Colonic mucosa (tissue), 4 donors: ENCODE data around the gene RAI14. TPM values are rescaled to one million over a fixed set of nuclear protein-coding genes. Genes with fewer than 3 reads are reported as not detected.
"Not testable (repeated sequence)": the region's sequence is repeated elsewhere in the genome, so short reads cannot be mapped to it uniquely, and the experiment has no call there.

Experiments used
- DNase-seq: peaks from one replicate; pipeline ENCODE4 v3.0.0-alpha.2; 2020
- H3K27ac ChIP-seq: fragments of 200-600 bp; one replicate; pipeline ENCODE4 v1.8.0; 2021
- H3K27me3 ChIP-seq: fragments of 200-600 bp; one replicate; pipeline ENCODE4 v1.8.0; 2021
- H3K36me3 ChIP-seq: fragments of 200-600 bp; one replicate; pipeline ENCODE4 v1.8.0; 2021
- H3K4me1 ChIP-seq: fragments of 200-600 bp; one replicate; pipeline ENCODE4 v1.8.0; 2021; ENCODE audit warnings: mild to moderate bottlenecking
- H3K4me3 ChIP-seq: fragments of 200-600 bp; one replicate; pipeline ENCODE4 v1.8.0; 2021
- H3K9ac ChIP-seq, 2 donors: one replicate each; pipeline ENCODE4 v1.7.0; 2013; ENCODE audit warnings: control low read depth in 2 of 2, low read depth in 2 of 2, low read length in 2 of 2
- H3K9me3 ChIP-seq: fragments of 200-600 bp; one replicate; pipeline ENCODE4 v1.8.0; 2021
- intact Hi-C: fragments of 100-400 bp; cut with DNase I; formaldehyde crosslinking; loops from one replicate; pipeline ENCODE4 v1.14.1; 2022
- total RNA-seq, 2 donors: library from RNA; stranded (reverse); fragmentation: NEBNext Ultra II Directional in 1 of 2; extraction: Animal tissue kit (Norgen Biotek cat#: 25700) in 1 of 2; gene quantifications; one replicate each; pipeline ENCODE4 v1.2.1, GENCODE V29; 2021
- TF ChIP-seq, protein P1 (sequence below): fragments of 200-600 bp; IDR thresholded peaks from one replicate; pipeline ENCODE4 v1.8.0; 2022; ENCODE audit warnings: antibody characterized with exemption, mild to moderate bottlenecking
- donor health status: healthy.
- donor health status: DM: no; HTN: no; CAD: no.
- donor health status: DM: no; HTN: no; CAD: no.

Gene RAI14
- total RNA-seq, 2 donors from 2014 or later = 15.9 to 25.7 TPM

DNA sequence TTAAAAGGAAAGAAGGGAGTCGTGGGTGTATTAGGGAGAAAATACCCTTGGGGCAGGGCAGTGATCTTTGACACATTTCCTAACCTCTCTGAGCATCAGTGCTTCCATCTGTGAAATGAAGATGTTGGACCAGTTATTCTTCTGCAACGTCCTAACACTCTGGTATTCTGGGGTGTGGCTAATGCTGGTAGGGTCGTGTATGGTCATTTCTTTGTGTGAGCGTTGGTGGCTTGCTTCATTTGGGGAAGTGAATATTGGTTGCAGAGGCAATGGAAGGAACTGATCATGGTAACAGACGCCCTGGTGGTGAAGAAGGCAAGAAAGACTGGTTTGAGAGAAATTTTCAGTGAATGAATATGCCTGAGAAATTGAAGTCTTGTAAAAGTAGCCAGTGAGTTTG, 114.9 kb downstream of the RAI14 start:
- intact Hi-C loops = no loop called here
- Histone ChIP-seq H3K4me1 (no peaks in the 10 kb centered on the region), H3K9me3 (no peaks in the 10 kb centered on the region), H3K36me3 (no peaks in the 10 kb centered on the region), H3K27ac (no peak overlapping the region), H3K27me3 (no peaks in the 10 kb centered on the region), H3K9ac (no peak overlapping the region), H3K4me3 (no peak overlapping the region)
- TF ChIP-seq, protein P1, sequence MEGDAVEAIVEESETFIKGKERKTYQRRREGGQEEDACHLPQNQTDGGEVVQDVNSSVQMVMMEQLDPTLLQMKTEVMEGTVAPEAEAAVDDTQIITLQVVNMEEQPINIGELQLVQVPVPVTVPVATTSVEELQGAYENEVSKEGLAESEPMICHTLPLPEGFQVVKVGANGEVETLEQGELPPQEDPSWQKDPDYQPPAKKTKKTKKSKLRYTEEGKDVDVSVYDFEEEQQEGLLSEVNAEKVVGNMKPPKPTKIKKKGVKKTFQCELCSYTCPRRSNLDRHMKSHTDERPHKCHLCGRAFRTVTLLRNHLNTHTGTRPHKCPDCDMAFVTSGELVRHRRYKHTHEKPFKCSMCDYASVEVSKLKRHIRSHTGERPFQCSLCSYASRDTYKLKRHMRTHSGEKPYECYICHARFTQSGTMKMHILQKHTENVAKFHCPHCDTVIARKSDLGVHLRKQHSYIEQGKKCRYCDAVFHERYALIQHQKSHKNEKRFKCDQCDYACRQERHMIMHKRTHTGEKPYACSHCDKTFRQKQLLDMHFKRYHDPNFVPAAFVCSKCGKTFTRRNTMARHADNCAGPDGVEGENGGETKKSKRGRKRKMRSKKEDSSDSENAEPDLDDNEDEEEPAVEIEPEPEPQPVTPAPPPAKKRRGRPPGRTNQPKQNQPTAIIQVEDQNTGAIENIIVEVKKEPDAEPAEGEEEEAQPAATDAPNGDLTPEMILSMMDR = no peak
- no peak for DNase-seq

DNA sequence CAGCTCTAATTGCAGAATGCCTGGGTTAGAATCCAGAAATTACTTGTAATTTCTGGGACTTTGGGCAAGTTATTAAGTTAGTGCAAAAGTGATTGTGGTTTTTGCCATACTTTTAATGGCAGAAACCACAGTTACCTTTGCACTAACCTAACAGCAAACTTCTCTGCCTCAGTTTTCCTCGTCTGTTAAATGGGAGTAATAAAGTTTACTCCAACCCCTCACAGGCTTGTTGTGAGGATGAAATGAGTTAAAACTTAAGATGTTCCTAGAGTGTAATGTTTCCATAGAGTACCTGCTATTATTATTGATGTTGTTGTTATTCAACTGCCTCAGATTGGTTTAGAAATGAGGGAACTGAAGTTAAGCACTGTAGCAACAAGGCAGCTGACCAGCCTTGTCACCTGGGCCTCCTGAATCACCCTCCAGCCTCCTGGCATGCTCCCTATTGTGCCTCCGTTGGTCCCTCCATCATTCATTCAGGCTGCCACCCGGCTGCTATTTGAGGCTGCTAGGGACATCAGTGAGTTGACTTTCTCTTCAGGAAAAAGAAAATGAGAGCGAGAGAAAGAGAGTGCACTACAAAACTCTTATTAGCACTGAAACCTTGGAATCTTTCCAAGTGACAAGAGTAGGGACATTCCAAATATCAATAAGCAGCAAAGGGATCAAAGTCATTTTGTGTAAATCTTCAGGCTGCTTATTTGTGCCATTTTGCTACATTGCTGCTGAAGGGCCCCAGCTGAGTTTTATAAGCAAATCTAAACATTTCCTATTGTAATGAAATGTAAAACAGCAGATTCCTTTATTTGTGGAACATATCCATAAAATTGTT, 116.4 kb downstream of the RAI14 start:
- Histone ChIP-seq H3K27me3 (no peaks in the 10 kb centered on the region), H3K9me3 (no peaks in the 10 kb centered on the region), H3K36me3 (no peaks in the 10 kb centered on the region), H3K27ac (no peak overlapping the region), H3K4me1 (no peaks in the 10 kb centered on the region), H3K9ac (no peak overlapping the region), H3K4me3 (no peak overlapping the region)
- no peak for DNase-seq
- TF ChIP-seq, protein P1 = no peak
- intact Hi-C loops = no loop called here

DNA sequence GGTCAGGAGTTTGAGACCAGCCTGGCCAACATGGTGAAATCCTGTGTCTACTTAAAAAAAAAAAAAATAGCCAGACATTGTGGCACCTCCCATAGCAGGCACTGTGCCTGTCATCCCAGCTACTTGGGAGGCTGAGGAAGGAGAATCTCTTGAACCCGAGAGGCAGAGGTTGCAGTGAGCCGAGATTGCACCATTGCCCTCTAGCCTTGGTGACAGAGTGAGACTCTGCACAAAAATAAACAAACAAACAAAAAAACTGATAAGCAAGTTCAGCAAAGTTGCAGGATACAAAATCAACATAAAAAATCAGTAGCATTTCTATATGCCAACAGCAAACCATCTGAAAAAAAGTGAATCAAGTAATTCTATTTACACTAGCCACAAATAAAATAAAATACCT, 118.0 kb downstream of the RAI14 start:
- H3K4me1 ChIP-seq = no peaks in the 10 kb centered on the region
- H3K27me3 ChIP-seq = no peaks in the 10 kb centered on the region
- no peak overlapping the region for H3K4me3 ChIP-seq
- H3K9me3 ChIP-seq = no peaks in the 10 kb centered on the region
- H3K9ac ChIP-seq = no peak overlapping the region
- intact Hi-C loops = no loop called here
- DNase-seq = no peak
- no peak overlapping the region for H3K27ac ChIP-seq
- no peaks in the 10 kb centered on the region for H3K36me3 ChIP-seq
- TF ChIP-seq, protein P1 = no peak

DNA sequence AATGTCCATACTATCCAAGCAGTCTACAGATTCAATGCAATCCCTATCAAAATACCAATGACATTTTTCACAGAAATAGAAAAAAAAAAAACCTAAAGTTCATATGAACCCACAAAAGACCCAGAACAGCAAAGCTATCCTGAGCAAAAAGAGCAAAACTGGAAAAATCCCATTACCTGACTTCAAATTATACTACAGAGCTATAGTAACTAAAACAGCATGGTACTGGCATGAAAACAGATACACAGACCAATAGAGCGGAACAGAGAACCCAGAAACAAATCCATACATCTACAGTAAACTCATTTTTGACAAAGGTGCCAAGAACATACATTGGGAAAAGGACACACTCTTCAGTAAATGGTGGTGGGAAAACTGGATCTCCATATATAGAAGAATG, 118.5 kb downstream of the RAI14 start:
- H3K4me1 ChIP-seq, H3K9me3 ChIP-seq, H3K36me3 ChIP-seq, H3K9ac ChIP-seq, DNase-seq, H3K27me3 ChIP-seq, H3K27ac ChIP-seq, intact Hi-C loops, H3K4me3 ChIP-seq: not testable (repeated sequence)

DNA sequence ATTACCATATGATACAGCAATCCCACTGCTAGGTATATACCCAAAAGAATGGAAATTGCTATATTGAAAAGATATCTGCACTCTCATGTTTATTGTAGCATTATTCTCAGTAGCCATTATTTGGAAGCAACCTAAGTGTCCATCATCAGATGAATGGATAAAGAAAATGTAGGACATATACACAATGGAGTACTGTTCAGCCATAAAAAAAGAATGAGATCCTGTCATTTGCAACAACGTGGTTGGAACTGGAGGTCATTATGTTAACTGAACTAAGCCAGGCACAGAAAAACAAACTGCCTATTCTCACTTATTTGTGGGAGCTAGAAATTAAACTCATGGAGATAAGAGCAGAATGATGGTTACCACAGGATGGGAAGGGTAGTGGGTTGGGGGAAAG, 119.8 kb downstream of the RAI14 start:
- H3K9ac ChIP-seq = no peak overlapping the region
- no peak overlapping the region for H3K27ac ChIP-seq
- no peaks in the 10 kb centered on the region for H3K36me3 ChIP-seq
- intact Hi-C loops = no loop called here
- H3K4me3 ChIP-seq = no peak overlapping the region
- TF ChIP-seq, protein P1 = no peak
- H3K4me1 ChIP-seq = no peaks in the 10 kb centered on the region
- no peaks in the 10 kb centered on the region for H3K9me3 ChIP-seq
- no peak for DNase-seq
- no peaks in the 10 kb centered on the region for H3K27me3 ChIP-seq

DNA sequence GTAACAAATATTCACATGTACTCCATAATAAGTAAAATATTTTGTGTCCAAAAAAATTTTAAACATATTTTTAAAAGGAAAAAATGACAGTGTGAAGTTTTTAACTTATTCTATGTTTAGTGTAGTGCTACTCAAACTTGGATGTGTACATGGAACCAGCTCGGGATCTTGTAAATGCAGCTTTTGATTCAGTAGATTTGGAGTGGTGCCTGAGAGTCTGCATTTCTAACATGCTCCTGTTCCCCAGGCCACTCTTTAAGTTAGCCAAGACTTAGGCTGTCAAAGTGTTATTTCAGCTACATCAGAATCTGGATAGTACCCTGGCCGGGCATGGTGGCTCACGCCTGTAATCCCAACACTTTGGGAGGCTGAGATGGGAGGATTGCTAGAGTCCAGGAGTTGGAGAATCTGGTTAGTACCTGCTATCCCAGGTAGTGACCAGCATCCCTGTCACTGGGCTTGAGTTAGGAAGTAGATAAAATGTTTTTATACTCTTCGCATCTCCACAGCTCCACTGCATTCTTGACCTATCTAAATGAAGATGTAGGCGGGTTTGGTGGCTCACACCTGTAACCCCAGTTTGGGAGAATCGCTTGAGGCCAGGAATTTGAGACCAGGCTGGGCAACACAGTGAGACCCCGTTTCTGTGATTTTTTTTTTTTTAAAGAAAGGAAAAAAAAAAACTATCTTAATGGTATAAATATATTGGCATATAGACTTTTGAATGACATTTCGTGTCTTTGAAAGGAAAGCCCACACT, 122.1 kb downstream of the RAI14 start:
- no peaks in the 10 kb centered on the region for H3K4me1 ChIP-seq
- intact Hi-C loops = no loop called here
- H3K36me3 ChIP-seq = no peaks in the 10 kb centered on the region
- DNase-seq = no peak
- TF ChIP-seq, protein P1 = no peak
- H3K27me3 ChIP-seq = no peaks in the 10 kb centered on the region
- H3K9ac ChIP-seq = no peak overlapping the region
- H3K4me3 ChIP-seq = no peak overlapping the region
- H3K27ac ChIP-seq = no peak overlapping the region
- H3K9me3 ChIP-seq = no peaks in the 10 kb centered on the region

DNA sequence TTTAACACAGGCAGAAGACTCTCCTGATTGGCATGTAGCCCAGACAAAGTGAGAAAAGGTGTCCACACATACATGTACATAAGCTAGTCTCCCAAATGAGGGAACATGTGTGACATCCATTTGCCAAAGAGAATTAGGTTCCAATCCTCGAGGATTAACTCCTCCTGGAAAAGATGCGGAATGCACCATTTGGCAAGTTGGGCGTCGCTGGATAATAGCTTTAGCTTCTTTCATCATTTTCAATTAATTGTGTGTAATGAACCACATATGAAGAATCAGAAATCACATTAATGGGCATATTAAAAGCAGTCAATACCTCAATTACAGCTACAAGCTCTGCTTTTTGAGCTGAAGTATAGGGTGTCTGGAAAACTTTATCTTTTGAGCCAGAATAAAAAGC, 127.8 kb downstream of the RAI14 start:
- DNase-seq, H3K27ac ChIP-seq, H3K9ac ChIP-seq, H3K27me3 ChIP-seq, H3K36me3 ChIP-seq, H3K4me1 ChIP-seq, intact Hi-C loops, H3K9me3 ChIP-seq, H3K4me3 ChIP-seq: not testable (repeated sequence)
